NCI-H526 (cell line): ENCODE data around the gene TRPV6.

Source experiments
- DNase-seq, 2 experiments: peaks; one replicate each; lab custom pipeline; 2025; lab: John Stamatoyannopoulos, UW

Gene TRPV6

DNA sequence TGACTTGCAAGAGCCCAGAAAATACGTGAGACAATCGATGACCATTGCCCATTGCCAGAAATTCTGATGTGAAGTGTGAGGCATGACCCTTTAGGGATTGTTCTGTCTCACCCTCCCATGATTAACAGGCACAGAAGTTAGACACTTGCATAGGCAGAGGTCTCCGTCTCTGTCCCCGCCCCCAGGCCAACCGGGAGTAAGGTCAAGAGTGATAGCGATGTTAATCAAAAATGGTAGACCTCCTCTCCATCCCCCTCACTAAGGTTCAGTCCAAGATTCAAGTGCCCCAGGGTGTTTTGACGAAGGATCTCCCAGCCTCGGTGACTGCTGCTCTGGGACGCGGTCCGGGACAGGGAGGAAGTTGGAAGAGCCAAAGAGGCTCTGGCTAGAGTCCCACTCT, 22.7 kb upstream of the TRPV6 start:
- no peak for DNase-seq

DNA sequence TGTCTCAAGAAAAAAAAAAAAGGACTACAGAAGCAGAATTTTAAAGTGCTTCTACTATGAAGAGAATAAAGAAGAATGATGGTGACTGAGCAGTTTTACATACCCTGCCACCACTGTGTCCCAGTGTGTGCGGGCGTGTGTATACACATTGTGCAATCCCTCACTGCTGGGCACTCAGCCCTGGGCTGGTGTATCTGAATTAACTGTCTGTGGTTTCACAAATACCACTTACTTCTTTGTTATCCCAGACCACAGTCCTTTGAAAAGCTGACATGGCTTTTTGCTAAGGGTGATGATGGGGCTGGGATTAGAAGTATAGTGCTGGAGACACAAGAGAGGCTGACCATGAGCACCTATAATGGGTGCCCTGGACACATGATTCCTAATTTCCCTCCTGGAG, 21.1 kb upstream of the TRPV6 start:
- DNase-seq, result no peak

DNA sequence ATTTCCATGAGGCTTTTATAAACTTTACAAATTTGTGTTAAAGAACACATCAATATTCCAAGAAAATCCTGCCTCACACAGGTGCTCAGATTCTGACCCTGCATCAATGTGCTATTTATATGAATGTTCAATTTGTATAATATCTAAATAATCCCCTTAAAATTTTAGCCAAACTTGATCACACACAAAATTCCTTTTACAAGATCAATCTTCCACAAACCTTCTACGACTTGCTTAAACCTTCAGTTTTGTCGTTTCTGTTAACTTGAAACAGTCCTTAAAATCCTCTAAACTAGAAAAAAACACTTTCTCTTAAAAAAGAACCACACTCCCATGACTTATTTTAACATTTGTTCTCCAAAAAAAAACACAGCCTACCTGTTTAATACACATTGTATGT, 20.2 kb upstream of the TRPV6 start:
- no peak for DNase-seq

DNA sequence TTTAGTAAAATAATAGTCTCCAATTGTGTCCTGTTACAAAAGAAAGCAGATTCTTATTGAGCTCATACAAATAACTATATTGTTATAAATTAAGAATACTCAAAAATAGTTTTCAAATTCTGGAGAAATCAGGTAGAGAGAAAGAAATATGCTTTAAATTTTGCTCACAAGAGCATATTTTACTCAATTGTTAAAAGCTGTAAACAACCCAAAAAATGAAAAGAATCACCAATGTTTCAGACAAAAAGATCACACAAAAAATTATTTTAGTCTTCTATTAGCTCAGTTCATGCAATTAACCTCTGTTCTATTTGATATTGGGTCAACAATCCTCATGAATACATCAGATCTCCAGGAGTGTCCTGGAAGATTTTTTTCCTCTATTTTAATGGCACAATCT, 18.6 kb upstream of the TRPV6 start:
- no peak for DNase-seq

DNA sequence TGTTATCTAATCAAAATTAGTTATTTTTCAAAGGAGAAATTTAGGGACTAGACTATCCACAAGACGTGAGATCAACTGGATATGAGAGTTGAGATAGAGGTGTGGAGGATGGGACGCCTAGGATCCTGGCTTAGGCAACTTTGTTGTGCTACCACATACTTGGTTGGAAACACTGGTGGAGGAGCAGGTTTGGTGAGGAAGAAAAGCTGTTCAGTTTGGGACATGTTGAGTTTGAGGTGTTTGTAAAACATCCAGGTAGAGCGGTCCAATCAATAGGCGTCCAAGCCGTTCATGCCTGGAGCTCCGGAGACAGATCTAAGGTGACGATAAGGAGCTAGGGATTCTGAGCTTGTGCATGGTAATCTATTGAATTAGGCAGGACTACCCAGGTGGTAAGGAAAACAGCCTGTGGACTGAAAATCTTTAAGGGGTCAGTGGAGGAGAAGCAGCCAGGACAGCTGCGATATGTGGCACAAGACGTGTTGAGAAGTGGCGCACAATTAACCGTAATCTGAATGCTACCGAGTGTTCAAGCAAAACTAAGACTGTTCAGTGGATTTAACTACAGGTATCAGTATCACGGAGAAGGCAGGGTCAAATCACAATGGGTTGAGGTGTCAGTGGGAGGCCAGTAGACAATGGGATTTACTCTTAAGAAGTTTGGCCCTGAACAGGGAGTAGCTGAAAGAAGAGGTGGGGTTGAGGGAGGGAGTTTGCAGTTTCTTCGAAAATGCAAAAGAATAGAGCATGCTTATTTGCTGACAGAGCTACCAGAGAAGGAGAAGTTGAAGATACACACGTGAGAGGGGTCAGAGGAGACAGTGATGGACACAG, 16.1 kb upstream of the TRPV6 start:
- DNase-seq, result no peak

DNA sequence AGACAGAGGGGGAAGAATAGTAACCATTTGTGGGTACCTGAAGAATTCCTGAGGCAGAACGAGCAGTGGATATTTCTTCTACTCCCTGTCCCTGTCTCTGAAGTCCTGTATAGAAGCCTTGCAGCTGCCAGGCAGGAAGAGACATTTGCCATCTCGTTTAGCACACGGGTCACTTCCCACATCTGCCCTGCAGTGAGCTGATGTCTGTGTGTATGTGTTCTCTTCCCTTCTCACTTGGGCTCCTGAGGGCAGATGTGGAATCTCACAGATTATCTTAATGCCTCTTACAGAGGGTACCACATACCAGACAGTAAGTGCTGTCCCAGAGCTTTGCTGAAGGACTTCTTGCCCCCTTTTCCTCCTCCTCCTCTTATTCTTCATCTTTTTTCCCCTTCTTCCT, 14.1 kb upstream of the TRPV6 start:
- DNase-seq, result no peak

DNA sequence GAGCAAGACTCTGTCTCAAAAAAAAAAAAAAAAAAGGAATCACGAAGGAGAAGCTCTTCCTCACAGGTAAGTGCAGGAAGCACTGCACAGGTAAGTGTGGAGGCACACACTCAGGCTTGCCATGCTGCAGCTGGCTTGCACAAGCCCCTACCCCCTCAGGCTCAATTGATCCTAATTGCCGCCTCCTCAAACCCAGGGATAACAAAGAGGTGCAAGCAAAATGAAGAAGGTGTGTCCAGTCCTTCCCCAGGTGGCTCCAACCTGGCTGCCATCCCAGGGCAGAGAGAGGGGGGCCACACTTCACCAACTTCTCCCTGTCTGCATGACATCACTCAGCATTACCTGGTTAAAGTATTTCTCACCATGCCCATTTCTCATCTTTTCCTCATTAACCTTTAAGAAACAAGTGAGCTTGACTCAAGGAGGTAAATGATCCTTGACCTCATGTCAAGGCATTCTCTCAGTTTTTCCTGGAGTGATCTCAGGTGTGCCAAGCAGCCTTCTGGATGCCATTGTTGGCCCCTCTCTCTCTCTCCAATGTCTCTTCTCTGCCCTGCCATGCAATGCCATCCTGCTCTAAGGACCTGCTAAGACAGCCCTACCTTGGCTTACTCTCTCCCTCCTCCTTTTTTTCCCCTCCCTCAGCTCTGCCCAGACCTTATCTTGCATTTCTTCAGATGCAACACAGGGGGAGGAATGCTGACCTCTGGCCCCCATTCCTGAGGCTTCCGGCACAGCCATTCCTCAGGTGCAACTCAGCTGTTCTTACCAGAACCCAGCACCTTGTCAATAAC, 13.0 kb upstream of the TRPV6 start:
- no peak for DNase-seq

DNA sequence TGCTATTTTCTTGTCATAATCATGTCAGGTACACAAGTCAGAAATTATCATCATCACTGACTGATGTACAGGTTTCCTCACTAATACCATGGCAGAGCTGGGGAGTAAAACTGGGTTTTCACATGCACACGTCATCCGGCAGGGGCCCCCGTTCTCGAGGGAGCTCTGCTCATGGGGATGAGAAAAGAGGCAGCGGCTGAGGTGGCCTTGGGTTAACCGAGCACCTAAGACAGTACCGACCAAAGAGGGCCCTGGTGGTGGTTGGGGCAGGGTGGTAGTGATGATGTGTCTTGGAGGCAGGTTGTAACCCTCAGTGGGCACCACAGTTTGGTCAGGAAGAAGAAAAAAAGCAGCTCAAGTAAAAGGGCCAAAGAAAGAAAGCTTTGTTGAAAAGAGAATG, 12.1 kb upstream of the TRPV6 start:
- DNase-seq, result no peak

DNA sequence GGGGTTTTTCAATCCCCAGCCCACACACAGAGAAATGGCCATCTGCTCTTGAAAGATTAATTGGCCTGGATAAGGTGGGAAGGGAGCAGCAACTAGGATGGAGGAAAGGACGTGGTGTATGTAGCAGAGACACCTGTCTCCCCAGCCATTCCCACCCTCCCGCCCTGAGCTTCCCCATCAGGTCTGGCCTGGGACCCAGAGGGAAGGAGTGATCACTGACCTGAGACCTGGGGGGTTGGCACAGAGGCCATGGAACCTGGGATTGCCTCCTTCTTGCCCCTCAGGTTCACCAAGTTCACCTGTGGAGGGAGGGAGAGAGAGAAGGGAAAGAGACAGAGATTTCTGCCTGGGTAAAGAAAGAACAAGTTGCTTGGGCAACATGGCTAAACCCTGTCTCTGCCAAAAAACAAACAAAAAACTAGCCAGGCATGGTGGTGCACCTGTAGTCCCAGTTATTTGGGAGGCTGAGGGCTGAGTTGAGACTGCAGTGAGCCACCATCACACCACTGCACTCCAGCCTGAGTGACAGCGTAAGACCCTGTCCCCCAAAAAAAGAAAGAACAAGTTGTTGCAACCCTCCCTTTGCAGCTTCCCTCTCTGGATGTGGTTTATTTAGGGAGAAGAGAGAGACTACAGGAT, 11.3 kb upstream of the TRPV6 start:
- DNase-seq, result no peak

DNA sequence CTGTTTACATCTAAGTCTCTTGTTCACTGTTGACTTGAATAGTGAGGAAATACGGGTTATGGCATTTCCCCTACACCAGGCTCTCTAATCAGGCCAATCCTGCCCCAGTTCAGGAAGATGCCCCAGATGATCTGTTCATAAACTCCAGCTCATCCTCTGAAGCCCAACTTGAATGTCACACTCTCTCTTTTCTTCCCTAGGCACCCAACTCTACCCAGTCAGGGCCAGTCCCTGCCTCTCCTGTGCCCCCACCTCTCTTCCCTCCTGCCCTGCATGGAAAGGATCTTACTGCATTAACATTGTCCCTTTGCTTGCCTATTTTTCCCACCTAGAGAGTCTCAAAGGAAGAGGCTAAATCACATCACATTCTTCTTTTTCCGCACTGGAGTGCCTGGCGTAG, 10.6 kb upstream of the TRPV6 start:
- no peak for DNase-seq

DNA sequence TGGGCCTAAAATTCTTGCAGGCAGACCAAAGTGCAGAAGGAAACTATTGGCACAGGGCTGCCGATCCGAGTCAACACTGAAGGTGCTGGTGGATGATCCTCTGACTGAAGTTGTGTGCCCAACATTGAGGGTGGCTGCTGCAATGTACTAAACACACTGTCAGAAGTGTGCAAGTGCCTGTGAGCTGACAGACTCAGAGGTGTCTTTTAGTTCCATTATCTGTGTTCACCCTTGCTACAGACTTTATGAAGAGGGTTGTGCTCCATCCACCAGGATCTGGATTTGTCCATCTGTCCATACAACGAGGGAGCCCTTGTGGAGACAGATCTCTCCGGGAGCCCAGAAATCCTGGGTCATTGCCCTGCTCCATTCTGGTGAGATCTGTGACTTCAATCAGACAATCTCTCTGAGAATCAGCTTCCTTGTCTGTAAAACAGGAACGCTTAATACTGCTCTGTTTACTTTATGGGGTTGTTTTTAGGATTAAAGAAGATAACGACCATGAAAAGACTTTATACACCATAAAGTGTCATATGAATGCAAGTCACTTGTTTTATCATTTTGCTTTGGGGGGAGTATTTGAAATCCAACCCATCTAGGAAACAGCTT, 9.5 kb upstream of the TRPV6 start:
- DNase-seq, result no peak

DNA sequence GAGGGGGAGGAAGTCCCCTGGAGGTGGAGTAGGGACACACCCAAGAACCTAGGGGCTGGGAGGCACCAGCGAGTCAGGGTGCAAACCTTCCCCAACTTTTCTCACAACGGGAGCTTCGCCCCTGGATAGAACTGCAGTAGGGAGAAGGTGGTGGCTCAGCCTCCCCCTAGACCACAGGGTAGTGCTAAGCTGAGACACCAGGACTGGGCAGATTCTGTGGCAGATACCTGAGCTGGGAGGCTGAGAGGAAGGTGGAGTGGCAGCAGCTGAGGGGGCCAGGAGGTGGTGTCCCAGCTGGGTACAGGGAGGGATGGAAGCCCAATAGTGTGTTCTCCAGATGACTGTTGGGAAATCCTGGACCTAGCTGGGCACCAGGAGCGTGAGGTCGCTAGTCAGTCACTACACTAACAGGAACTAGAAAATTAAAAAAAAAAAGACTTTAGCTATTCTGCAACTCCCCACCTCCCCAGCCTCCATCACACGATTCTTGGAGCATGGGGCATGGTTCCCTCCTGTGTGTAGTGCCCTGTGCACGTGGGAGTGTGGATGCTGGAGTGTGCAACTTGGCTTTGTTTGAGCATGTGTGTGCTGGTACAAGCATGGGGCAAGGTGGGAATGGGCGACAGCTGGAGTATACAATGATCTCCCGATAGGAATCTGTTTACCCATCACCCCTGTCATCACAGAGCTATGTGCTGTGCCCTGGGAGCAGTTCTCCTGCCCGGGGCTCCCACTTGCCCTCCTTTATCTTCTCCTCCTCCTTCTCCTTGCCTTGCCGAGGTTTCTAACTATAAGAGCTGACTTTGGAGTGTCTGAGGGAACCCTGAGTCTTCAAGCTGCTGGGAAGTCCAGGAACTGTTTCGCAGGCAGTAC, 8.8 kb upstream of the TRPV6 start:
- no peak for DNase-seq

DNA sequence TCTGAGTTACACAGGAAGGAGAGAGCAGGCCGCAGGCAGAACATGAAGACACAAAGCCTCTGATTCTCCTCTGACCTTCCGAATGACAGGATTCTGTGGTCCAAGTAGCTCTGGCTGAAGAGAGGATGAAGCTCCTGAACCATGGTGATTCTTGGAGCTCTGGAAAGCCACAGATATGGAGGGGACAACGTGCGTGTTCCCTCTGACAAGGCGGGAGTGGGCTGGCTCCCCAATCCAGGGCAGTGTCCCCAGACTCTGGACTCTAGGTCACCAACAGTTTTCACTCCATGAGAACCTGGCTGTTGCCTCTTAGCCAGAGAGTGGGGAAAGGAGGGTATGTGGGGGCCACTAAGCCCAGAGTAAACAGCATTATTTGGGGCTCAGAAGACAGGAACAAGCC, 7.4 kb upstream of the TRPV6 start:
- no peak for DNase-seq

DNA sequence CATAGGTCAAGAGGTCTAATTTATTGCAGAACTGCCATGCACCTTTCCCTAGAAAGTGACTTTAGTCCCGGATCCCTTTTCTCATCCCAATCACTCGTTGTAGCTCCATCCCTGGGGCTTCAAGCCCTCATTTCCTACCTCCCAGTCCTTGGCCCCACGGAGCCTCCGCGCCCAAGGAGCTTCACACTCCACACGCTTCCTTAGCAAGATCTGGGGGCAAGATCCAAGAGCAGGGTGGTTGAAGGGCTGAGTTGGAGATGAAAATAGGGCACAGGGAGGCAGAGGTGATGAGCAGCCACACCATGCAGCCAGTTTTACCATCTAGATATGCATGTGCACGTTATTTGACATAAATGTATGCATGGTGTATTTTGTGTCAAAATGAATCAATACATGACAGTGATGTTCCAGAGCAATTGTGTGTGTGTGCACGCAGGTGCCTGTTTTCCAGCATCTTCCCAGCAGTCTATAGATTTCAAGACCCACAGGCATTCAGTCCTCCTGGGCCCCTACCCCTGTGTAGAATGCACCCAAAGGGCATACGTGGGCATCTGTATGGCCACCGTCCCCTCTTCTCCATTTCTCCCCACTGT, 6.0 kb upstream of the TRPV6 start:
- no peak for DNase-seq

DNA sequence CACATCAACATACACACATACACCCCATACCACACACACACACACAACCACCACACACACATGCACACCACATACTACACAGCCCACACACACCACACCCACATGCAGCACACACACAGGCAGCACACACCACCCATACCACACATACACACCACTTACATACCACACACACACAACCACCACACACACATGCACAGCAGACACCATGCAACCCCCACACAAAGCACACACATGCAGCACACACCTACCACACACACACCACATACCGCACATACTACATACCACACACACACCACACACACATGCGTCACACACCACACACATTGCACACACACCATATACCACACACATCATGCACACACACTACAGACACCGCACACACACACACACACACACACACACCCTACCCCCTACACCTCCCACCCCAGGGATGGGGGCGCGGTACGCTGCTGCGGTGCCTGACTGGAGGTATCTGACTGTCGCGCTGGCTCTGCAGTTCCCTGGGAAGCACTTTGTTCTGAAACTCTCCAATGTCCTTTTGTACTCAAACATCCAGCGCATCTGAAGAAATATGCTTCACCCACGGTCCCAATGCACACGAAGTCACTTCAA, 5.4 kb upstream of the TRPV6 start:
- DNase-seq, result no peak

DNA sequence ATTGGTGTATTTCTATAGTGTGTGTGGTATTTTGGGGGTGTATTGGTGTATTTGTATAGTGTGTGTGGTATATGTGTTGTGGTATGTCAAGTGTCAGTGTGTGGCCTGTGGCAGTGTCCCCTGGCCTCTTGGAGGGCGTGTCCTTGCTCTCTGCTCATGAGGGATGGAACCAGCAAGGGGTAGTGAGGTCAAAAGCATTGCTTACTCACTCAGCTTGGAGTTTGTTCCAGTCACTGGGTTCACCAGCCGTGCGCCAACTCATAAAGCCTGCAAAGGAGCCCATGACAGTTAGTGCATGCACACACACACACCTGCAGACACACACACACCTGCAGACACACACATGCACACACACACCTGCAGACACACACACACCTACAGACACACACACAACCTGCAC, 4.3 kb upstream of the TRPV6 start:
- DNase-seq, result no peak

DNA sequence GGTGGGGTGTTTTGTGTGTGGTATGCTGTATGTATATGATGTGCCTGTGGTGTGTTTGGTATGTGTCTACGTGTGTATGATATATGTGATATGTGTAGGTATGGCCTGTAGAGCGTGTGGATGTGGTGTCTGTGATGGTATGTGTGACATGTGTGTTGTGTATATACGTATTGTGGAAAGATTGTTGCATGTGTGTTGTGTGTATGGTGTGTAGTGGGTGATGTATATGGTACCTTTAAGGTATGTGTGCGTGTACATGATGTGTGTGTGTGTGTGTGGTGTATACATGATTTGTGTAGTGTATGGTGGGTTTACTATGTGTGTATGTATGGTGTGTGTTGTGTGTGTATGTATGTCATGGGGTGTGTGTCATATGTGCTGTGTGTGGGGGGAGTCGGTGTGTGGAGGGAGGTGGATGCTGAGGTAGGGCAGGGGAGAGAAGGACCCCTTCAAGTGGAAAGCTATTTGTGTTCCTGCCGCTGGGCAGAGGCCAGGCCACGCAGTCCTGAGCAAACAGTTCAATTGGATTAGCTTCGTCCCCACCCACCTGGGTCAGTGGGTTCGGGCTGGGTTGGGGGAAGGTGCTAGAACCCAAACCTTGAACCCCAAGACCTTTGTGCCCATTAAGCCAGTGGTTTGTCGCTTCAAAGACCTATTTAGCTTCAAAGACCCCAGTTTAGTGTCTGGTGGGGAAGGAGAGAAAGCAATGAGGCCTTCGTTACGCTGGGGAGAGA, 1.9 kb upstream of the TRPV6 start:
- DNase-seq, result no peak

DNA sequence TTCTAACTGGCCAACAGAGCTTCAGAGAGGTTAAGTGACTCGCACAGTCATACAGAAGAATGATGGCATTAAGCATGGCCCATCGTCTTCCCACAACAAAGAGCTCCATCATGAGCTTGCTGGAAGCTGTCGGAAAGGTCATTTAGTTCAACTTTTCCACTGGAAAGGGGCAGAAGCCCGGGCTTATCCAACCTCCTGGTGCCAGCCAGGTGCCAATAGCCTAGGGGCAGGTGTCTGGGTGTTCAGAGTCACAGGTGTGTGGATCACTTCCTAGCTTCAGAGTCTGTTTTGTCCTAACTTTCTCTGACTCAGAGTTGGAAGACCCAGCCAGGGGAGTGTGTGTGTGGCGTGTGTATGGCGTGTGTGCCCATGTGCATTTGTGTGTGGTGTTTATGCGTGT, 1.3 kb upstream of the TRPV6 start:
- DNase-seq, result no peak

DNA sequence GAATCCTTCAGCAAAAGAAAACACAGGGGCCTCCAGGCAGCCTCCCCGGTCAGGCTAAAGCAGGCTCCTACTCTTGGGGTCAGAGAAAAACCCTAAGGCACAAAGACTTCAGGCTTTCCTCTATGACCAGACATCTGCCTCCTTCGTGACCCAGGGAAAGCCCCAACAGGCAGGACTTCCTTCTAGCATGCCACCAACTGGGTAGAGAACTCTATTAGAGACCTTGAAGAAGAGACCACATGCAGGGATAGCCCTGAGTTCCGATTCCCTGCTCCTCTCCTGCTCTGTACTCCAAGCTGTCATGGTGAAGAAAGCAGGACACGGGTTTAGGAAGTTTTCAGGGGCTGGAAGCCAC, 1.3 kb downstream of the TRPV6 start:
- no peak for DNase-seq

DNA sequence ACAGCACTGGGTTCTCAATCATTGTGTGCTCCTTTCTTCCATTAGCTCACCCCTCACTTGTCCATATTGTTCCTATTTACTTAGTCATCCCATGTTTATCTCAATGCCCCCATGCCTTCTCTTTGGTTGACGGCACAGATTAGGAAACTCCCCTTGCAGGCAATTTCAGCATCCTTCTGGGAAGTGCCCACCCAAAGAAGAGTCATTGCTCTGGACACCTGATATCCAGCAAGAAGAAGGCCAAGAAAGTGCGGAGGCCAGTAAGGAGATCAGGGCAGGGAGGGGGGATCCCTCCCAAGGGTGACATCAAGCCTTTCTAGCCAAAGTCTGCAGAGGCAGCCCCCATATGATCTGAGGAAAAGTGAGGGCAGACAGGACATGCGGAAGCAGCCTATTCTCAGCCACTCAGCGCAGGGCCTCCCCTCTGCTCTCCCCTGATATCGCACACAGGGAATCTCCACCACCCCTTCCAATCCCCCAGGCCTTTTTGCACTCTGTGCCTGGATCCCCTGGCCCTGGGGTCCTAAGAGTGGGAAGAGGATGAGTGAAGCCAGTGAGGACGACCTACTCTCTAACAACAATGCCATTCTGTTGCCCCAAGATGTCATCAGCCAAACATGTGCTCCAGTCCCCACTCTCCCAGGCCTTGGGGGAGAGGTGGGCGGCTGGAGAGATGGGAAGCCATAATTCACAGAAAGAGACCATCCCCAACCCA, 1.8 kb downstream of the TRPV6 start:
- no peak for DNase-seq
